Lower leg skin (tissue), 4 donors: ENCODE results near the gene GATB. TPM values are rescaled to one million over a fixed set of nuclear protein-coding genes. Genes with fewer than 3 reads are reported as not detected.

Experiments
- DNase-seq, 2 donors: peaks; one replicate each; pipeline ENCODE4 v3.0.0-alpha.2; 2019; ENCODE audit warnings: low spot score in 2 of 2
- H3K4me3 ChIP-seq: fragments of 200-600 bp; sonication (generic); 2 replicates; pipeline ENCODE4 v1.5.1; 2017; ENCODE audit warnings: mild to moderate bottlenecking, low read depth; ENCODE audit not compliant: poor library complexity, severe bottlenecking
- CTCF ChIP-seq, 3 donors: fragments of 450-650 bp; IDR thresholded peaks; one replicate each; pipeline ENCODE4 v1.5.1; 2016; ENCODE audit warnings: antibody characterized with exemption in 3 of 3, mild to moderate bottlenecking in 3 of 3, moderate library complexity in 2 of 3
- POLR2A ChIP-seq, 2 donors: fragments of 450-650 bp; IDR thresholded peaks; one replicate each; pipeline ENCODE4 v1.6.1; 2016 to 2017; ENCODE audit warnings: antibody characterized with exemption in 2 of 2, mild to moderate bottlenecking in 1 of 2, moderate library complexity in 1 of 2
- WGBS, 2 donors: methylation state at CpG; one replicate each; pipeline ENCODE4 v1.1.5; 2018; 5-methylcytosine and 5-hydroxymethylcytosine counted together
- intact Hi-C: fragments of 100-400 bp; cut with DNase I; formaldehyde crosslinking; loops from one replicate; pipeline ENCODE4 v1.15.0; 2023; ENCODE audit warnings: low total_unique reads
- total RNA-seq, 4 donors: library from RNA; depleted of rRNA; stranded (reverse); fragments of >200 nt; gene quantifications; one replicate each; pipeline ENCODE4 v1.1.0, GENCODE V29; 2016

Gene GATB
- total RNA-seq, 4 donors from 2014 or later = 26.9 to 48.4 (median 35.9) TPM

GRCh38 chr4:151715881-151716280, 44.9 kb downstream of the GATB start:
- no peak overlapping the region for H3K4me3 ChIP-seq
- no peak for TF ChIP-seq CTCF (IDR thresholded peaks at IDR 0.05)
- DNase-seq = no peak
- WGBS, 2 donors = 95 to 96% methylated on average over 3 of the region's 3 CpGs
- intact Hi-C loops = no loop called here

- WGBS, 2 donors = 93 to 98% methylated on average over 4 of the region's 4 CpGs
- intact Hi-C loops = no loop called here
- TF ChIP-seq POLR2A (IDR thresholded peaks at IDR 0.05) (no peak), CTCF (IDR thresholded peaks at IDR 0.05) (no peak)
- no peak for DNase-seq
- no peak overlapping the region for H3K4me3 ChIP-seq
These were observed 48.0 kb downstream of the GATB start for GRCh38 chr4:151712777-151713176.

- intact Hi-C loops = no loop called here
- TF ChIP-seq CTCF (IDR thresholded peaks at IDR 0.05) = no peak
- TF ChIP-seq POLR2A (IDR thresholded peaks at IDR 0.05) = no peak
- DNase-seq = no peak
- 96% methylated on average over 7 of the region's 7 CpGs for WGBS, 2 donors
- no peak overlapping the region for H3K4me3 ChIP-seq
These were observed 49.2 kb downstream of the GATB start for GRCh38 chr4:151711646-151712045.

GRCh38 chr4:151709587-151709986, 51.2 kb downstream of the GATB start:
- WGBS, 2 donors = 95 to 99% methylated on average over 7 of the region's 7 CpGs
- intact Hi-C loops = no loop called here
- TF ChIP-seq POLR2A (IDR thresholded peaks at IDR 0.05) (no peak), CTCF (IDR thresholded peaks at IDR 0.05) (no peak)

GRCh38 chr4:151709071-151709470, 51.7 kb downstream of the GATB start:
- TF ChIP-seq CTCF (IDR thresholded peaks at IDR 0.05) (no peak), POLR2A (IDR thresholded peaks at IDR 0.05) (no peak)
- intact Hi-C loops = no loop called here
- no peak overlapping the region for H3K4me3 ChIP-seq
- 91 to 93% methylated on average over 6 of the region's 6 CpGs for WGBS, 2 donors
- no peak for DNase-seq

More at GRCh38 chr4:151709587-151709986, 51.2 kb downstream of the GATB start:
- no peak overlapping the region for H3K4me3 ChIP-seq
- DNase-seq = no peak

- TF ChIP-seq POLR2A (IDR thresholded peaks at IDR 0.05) = no peak
- TF ChIP-seq CTCF (IDR thresholded peaks at IDR 0.05) = no peak
- DNase-seq = no peak
- intact Hi-C loops = no loop called here
- 85 to 94% methylated on average over 4 of the region's 4 CpGs for WGBS, 2 donors
- no peak overlapping the region for H3K4me3 ChIP-seq
These were observed 52.7 kb downstream of the GATB start for GRCh38 chr4:151708100-151708499.
